HepG2 (cell line): Measurements from ENCODE around the gene DNAJA3. TPM values are rescaled to one million over a fixed set of nuclear protein-coding genes. Genes with fewer than 3 reads are reported as not detected.

Experiments used
- CEBPZ ChIP-seq: IDR thresholded peaks from 2 replicates; pipeline ENCODE4 v1.6.1; 2012; ENCODE audit warnings: low read length, improper control_type of control experiment
- GATAD2A ChIP-seq: IDR thresholded peaks from 2 replicates; pipeline ENCODE4 v1.6.1; 2016
- MIER3 ChIP-seq: IDR thresholded peaks from 2 replicates; pipeline ENCODE4 v1.6.1; 2016; ENCODE audit warnings: missing compliant biosample characterization, borderline replicate concordance
- MXD4 ChIP-seq: IDR thresholded peaks from 2 replicates; pipeline ENCODE4 v1.6.1; 2016; ENCODE audit warnings: mild to moderate bottlenecking, missing biosample characterization, missing genetic modification reagents
- NCOR1 ChIP-seq: fragments of 200-600 bp; sonication (generic); IDR thresholded peaks from 2 replicates; pipeline ENCODE4 v1.7.0; 2017; ENCODE audit warnings: antibody characterized with exemption, low read length, borderline replicate concordance
- RXRB ChIP-seq: IDR thresholded peaks from 2 replicates; pipeline ENCODE4 v1.6.1; 2016; ENCODE audit warnings: borderline replicate concordance, missing genetic modification reagents, missing compliant biosample characterization
- TFDP2 ChIP-seq: sonication (generic); formaldehyde crosslinking; IDR thresholded peaks from 2 replicates; pipeline ENCODE4 v1.4.0; 2020; ENCODE audit warnings: missing genetic modification reagents
- ZBTB7B ChIP-seq: sonication (generic); formaldehyde crosslinking; IDR thresholded peaks from 2 replicates; pipeline ENCODE4 v1.4.0; 2020; ENCODE audit warnings: missing genetic modification reagents
- ZMAT5 ChIP-seq: sonication (generic); formaldehyde crosslinking; IDR thresholded peaks from 2 replicates; pipeline ENCODE4 v1.5.0; 2020; ENCODE audit warnings: mild to moderate bottlenecking, low read depth, missing genetic modification reagents, borderline replicate concordance
- ZMYM4 ChIP-seq: sonication (generic); formaldehyde crosslinking; IDR thresholded peaks from 2 replicates; pipeline ENCODE4 v1.8.1; 2023; ENCODE audit warnings: mild to moderate bottlenecking, missing genetic modification reagents
- ZNF382 ChIP-seq: sonication (generic); formaldehyde crosslinking; IDR thresholded peaks from 2 replicates; pipeline ENCODE4 v1.5.0; 2020; ENCODE audit warnings: missing genetic modification reagents, mild to moderate bottlenecking, borderline replicate concordance
- ZNF547 ChIP-seq: sonication (generic); formaldehyde crosslinking; IDR thresholded peaks from 2 replicates; pipeline ENCODE4 v1.5.1; 2020; ENCODE audit warnings: mild to moderate bottlenecking, missing genetic modification reagents
- ZNF644 ChIP-seq: IDR thresholded peaks from 2 replicates; pipeline ENCODE4 v1.6.1; 2016; ENCODE audit warnings: low read depth
- ZNF749 ChIP-seq: sonication (generic); formaldehyde crosslinking; IDR thresholded peaks from 2 replicates; pipeline ENCODE4 v1.8.0; 2022; ENCODE audit warnings: mild to moderate bottlenecking, missing genetic modification reagents, moderate library complexity, borderline replicate concordance
- ZSCAN31 ChIP-seq: sonication (generic); formaldehyde crosslinking; IDR thresholded peaks from 2 replicates; pipeline ENCODE4 v1.5.0; 2020; ENCODE audit warnings: low read depth, mild to moderate bottlenecking, missing genetic modification reagents
- polyA plus RNA-seq, 8 experiments: library from polyadenylated mRNA; depleted of rRNA in 3 of 8; stranded (reverse) in 7 of 8; unstranded in 1 of 8; fragments of >200 nt; fragmentation: Illumina TruSeq in 4 of 8; extraction: Trizol in 4 of 8; gene quantifications; 2 replicates each; pipeline versions ENCODE4 v1.2.1 to v1.2.3, GENCODE V29; 2011 to 2016; ENCODE audit warnings: low read depth in 4 of 8, missing spikeins in 1 of 8, mixed read lengths in 1 of 8; ENCODE audit not compliant: insufficient read depth in 1 of 8
- total RNA-seq, 5 experiments: library from RNA; depleted of rRNA; stranded (reverse); fragments of >200 nt; fragmentation: Illumina TruSeq; extraction: Trizol; gene quantifications; 2 replicates each; pipeline ENCODE4 v1.2.3, GENCODE V29; 2016; ENCODE audit warnings: low read depth in 1 of 5
- TF ChIP-seq, protein P1 (sequence below): sonication (generic); formaldehyde crosslinking; conservative IDR thresholded peaks from 2 replicates; pipeline ENCODE4 v1.4.0; 2020; ENCODE audit warnings: missing genetic modification reagents
- TF ChIP-seq, protein P2 (sequence below): sonication (generic); formaldehyde crosslinking; IDR thresholded peaks from 2 replicates; pipeline ENCODE4 v1.4.0; 2020; ENCODE audit warnings: low read depth, mild to moderate bottlenecking, missing genetic modification reagents
- TF ChIP-seq, protein P3 (sequence below): sonication (generic); formaldehyde crosslinking; IDR thresholded peaks from 2 replicates; pipeline ENCODE4 v1.4.0; 2020; ENCODE audit warnings: missing genetic modification reagents

The DNAJA3 gene
- total and polyA plus RNA-seq, 2 of the 13 experiments (the other 11 are each of a cell fraction or from before 2014, with no cell fraction given), result 77.0 to 83.3 TPM

GRCh38 chr16:4474192-4474961 is 48.7 kb downstream of the DNAJA3 start, which contains the start of gene NMRAL1 (continued):
- no peak; the same call in 1 of the 2 replicates for TF ChIP-seq MIER3 (CRISPR knock-in tag)
- TF ChIP-seq RXRB, result peak; percentile 52; the same call in 1 of the 2 replicates
- peak; percentile 60; the same call in 1 of the 2 replicates for TF ChIP-seq ZMYM4 (CRISPR knock-in tag)
- TF ChIP-seq CEBPZ, result no peak
- no peak for TF ChIP-seq ZSCAN31 (CRISPR knock-in tag)
- TF ChIP-seq ZNF382 (CRISPR knock-in tag), result no peak
- TF ChIP-seq ZNF547 (CRISPR knock-in tag), result peak; percentile 45; the same call in 1 of the 2 replicates
- TF ChIP-seq TFDP2 (CRISPR knock-in tag), result peak; percentile 54; the same call in 1 of the 2 replicates
- TF ChIP-seq ZNF644 (CRISPR knock-in tag), result no peak
- TF ChIP-seq ZNF749, result no peak
- TF ChIP-seq, protein P1, sequence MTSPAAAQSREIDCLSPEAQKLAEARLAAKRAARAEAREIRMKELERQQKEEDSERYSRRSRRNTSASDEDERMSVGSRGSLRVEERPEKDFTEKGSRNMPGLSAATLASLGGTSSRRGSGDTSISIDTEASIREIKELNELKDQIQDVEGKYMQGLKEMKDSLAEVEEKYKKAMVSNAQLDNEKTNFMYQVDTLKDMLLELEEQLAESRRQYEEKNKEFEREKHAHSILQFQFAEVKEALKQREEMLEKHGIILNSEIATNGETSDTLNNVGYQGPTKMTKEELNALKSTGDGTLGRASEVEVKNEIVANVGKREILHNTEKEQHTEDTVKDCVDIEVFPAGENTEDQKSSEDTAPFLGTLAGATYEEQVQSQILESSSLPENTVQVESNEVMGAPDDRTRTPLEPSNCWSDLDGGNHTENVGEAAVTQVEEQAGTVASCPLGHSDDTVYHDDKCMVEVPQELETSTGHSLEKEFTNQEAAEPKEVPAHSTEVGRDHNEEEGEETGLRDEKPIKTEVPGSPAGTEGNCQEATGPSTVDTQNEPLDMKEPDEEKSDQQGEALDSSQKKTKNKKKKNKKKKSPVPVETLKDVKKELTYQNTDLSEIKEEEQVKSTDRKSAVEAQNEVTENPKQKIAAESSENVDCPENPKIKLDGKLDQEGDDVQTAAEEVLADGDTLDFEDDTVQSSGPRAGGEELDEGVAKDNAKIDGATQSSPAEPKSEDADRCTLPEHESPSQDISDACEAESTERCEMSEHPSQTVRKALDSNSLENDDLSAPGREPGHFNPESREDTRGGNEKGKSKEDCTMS, result no peak
- peak; percentile 63; the same call in 1 of the 2 replicates for TF ChIP-seq MXD4 (CRISPR knock-in tag)
- TF ChIP-seq, protein P2, sequence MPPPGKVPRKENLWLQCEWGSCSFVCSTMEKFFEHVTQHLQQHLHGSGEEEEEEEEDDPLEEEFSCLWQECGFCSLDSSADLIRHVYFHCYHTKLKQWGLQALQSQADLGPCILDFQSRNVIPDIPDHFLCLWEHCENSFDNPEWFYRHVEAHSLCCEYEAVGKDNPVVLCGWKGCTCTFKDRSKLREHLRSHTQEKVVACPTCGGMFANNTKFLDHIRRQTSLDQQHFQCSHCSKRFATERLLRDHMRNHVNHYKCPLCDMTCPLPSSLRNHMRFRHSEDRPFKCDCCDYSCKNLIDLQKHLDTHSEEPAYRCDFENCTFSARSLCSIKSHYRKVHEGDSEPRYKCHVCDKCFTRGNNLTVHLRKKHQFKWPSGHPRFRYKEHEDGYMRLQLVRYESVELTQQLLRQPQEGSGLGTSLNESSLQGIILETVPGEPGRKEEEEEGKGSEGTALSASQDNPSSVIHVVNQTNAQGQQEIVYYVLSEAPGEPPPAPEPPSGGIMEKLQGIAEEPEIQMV (CRISPR knock-in tag), result no peak
- no peak for TF ChIP-seq ZMAT5 (CRISPR knock-in tag)
- 0 out of 2 replicates have a peak, but pooled peaks have one; percentile 20 for TF ChIP-seq ZBTB7B (CRISPR knock-in tag)
- no peak for TF ChIP-seq GATAD2A
- no peak for TF ChIP-seq NCOR1
- TF ChIP-seq, protein P3, sequence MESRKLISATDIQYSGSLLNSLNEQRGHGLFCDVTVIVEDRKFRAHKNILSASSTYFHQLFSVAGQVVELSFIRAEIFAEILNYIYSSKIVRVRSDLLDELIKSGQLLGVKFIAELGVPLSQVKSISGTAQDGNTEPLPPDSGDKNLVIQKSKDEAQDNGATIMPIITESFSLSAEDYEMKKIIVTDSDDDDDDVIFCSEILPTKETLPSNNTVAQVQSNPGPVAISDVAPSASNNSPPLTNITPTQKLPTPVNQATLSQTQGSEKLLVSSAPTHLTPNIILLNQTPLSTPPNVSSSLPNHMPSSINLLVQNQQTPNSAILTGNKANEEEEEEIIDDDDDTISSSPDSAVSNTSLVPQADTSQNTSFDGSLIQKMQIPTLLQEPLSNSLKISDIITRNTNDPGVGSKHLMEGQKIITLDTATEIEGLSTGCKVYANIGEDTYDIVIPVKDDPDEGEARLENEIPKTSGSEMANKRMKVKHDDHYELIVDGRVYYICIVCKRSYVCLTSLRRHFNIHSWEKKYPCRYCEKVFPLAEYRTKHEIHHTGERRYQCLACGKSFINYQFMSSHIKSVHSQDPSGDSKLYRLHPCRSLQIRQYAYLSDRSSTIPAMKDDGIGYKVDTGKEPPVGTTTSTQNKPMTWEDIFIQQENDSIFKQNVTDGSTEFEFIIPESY (CRISPR knock-in tag), result no peak
